Measurements from ENCODE around the gene DOCK1. TPM values are rescaled to one million over a fixed set of nuclear protein-coding genes. Genes with fewer than 3 reads are reported as not detected.

DOCK1 gene
- total RNA-seq, 1 experiment from 2014 or later: 82.2 TPM

DNA sequence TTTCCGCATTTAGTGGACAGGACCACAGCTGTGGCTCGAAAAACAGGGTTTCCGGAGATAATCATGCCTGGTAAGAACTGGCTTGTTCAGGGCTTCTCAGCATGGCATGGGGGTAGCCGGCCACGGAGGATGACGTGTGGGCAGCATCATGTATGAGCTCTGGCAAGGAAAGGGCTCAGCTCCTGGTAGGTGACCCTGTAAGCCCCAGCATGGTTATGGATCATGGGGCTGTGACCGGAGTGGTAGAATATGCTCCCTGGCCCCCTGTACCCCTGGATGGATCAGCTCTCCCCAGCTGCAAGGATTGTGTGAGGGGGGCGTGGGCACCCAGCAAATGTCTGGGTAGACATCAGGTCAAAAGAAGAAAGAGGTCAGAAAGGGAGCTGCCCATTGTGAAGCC, 113.5 kb downstream of the DOCK1 start:
- no TSS peak for BruUV-seq (replicated peaks)
- TF ChIP-seq, protein P1, sequence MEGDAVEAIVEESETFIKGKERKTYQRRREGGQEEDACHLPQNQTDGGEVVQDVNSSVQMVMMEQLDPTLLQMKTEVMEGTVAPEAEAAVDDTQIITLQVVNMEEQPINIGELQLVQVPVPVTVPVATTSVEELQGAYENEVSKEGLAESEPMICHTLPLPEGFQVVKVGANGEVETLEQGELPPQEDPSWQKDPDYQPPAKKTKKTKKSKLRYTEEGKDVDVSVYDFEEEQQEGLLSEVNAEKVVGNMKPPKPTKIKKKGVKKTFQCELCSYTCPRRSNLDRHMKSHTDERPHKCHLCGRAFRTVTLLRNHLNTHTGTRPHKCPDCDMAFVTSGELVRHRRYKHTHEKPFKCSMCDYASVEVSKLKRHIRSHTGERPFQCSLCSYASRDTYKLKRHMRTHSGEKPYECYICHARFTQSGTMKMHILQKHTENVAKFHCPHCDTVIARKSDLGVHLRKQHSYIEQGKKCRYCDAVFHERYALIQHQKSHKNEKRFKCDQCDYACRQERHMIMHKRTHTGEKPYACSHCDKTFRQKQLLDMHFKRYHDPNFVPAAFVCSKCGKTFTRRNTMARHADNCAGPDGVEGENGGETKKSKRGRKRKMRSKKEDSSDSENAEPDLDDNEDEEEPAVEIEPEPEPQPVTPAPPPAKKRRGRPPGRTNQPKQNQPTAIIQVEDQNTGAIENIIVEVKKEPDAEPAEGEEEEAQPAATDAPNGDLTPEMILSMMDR (IDR thresholded peaks at IDR 0.05; ENCODE audit: insufficient read depth in 1 of 2, low read depth in 1 of 2, low read length in 1 of 2, severe bottlenecking in 1 of 2, unreplicated experiment in 1 of 2): no peak

DNA sequence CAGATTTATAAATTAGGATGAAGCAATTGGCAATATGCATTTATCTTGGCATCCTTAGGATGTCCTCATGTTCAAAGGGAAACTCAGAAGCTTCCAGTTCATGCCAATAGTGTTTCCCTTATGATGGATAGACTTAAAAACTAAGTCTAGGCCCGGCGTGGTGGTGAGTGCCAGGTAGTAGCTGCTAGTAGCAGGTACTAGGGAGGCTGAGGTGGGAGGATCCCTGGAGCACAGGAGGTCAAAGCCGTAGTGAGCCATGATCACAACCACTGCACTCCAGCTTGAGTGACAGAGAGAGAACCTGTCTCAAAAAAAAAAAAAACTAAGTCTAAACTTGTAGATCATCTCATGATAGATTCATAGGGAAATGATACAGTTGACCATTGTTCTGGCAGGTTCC, 115.0 kb downstream of the DOCK1 start:
- H3K36me3 Mint-ChIP-seq (ENCODE audit: insufficient read depth, unreplicated experiment): peaks cover 23% of the 10 kb centered on the region
- Histone ChIP-seq H3K4me1 (no peaks in the 10 kb centered on the region), H3K27me3 (replicated peaks; ENCODE audit: control insufficient read depth, insufficient read depth, low read length) (no peaks in the 10 kb centered on the region), H3K36me3 (ENCODE audit: control insufficient read depth, insufficient read depth, low read length) (peaks cover 5% of the 10 kb centered on the region), H3K9me3 (no peaks in the 10 kb centered on the region), H3K4me3 (ENCODE audit: low read depth, low read length) (no peak overlapping the region)
- TF ChIP-seq, protein P1 (IDR thresholded peaks at IDR 0.05; ENCODE audit: insufficient read depth in 1 of 2, low read depth in 1 of 2, low read length in 1 of 2, severe bottlenecking in 1 of 2, unreplicated experiment in 1 of 2): no peak
- ChIA-PET CTCF (no interaction called here), POLR2A (no interaction called here)
- no TSS peak for BruUV-seq (replicated peaks)
- intact Hi-C loops (cut with micrococcal nuclease; ENCODE audit: unreplicated experiment): no loop called here
- H3K9me3 Mint-ChIP-seq (ENCODE audit: unreplicated experiment): no peaks in the 10 kb centered on the region
- no peaks in the 10 kb centered on the region for H3K27me3 Mint-ChIP-seq (ENCODE audit: insufficient read depth, unreplicated experiment)
- no peaks in the 10 kb centered on the region for H3K4me1 Mint-ChIP-seq (ENCODE audit: low read depth, unreplicated experiment)
- no peak overlapping the region for H3K4me3 Mint-ChIP-seq (ENCODE audit: unreplicated experiment)
- H3K27ac Mint-ChIP-seq (ENCODE audit: unreplicated experiment): no peak overlapping the region
- DNase-seq: no peak

More for the DNA sequence above, 113.5 kb downstream of the DOCK1 start:
- H3K27me3 Mint-ChIP-seq (ENCODE audit: insufficient read depth, unreplicated experiment): no peaks in the 10 kb centered on the region
- DNase-seq: no peak
- H3K9me3 Mint-ChIP-seq (ENCODE audit: unreplicated experiment): no peaks in the 10 kb centered on the region
- peaks cover 5% of the 10 kb centered on the region for H3K36me3 ChIP-seq (ENCODE audit: control insufficient read depth, insufficient read depth, low read length)
- peaks cover 10% of the 10 kb centered on the region for H3K36me3 Mint-ChIP-seq (ENCODE audit: insufficient read depth, unreplicated experiment)
- intact Hi-C loops (cut with micrococcal nuclease; ENCODE audit: unreplicated experiment): no loop called here
- ChIA-PET POLR2A (no interaction called here), CTCF (no interaction called here)
- no peaks in the 10 kb centered on the region for H3K27me3 ChIP-seq (replicated peaks; ENCODE audit: control insufficient read depth, insufficient read depth, low read length)
- no peak overlapping the region for H3K4me3 ChIP-seq (ENCODE audit: low read depth, low read length)
- no peak overlapping the region for H3K27ac Mint-ChIP-seq (ENCODE audit: unreplicated experiment)
- no peaks in the 10 kb centered on the region for H3K4me1 Mint-ChIP-seq (ENCODE audit: low read depth, unreplicated experiment)
- H3K4me1 ChIP-seq: no peaks in the 10 kb centered on the region
- H3K4me3 Mint-ChIP-seq (ENCODE audit: unreplicated experiment): no peak overlapping the region
- no peaks in the 10 kb centered on the region for H3K9me3 ChIP-seq

DNA sequence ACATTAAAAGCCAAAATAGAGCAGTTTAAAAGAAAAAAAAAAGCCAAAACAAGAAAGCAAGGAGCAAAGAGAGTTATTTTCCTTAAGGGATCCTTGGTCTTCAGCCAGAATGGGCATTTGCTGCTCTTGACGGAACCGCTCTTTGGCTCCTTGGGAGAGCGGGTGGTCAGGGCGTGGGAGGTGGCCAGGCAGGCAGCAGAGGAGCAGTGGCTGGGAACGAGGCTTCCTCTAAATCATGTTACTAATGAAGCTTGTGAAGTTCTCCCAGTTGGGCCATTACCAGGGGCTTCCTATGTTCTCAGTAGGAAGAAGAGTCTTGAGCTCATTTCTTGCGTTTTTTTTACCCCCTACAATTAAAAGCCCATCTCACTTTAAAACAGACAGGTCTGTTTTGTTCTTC, 116.6 kb downstream of the DOCK1 start:
- no peak for DNase-seq
- POLR2A ChIA-PET: no interaction called here
- Mint-ChIP-seq H3K4me3 (ENCODE audit: unreplicated experiment) (no peak overlapping the region), H3K36me3 (ENCODE audit: insufficient read depth, unreplicated experiment) (peaks cover 31% of the 10 kb centered on the region), H3K27ac (ENCODE audit: unreplicated experiment) (no peak overlapping the region), H3K9me3 (ENCODE audit: unreplicated experiment) (no peaks in the 10 kb centered on the region), H3K27me3 (ENCODE audit: insufficient read depth, unreplicated experiment) (no peaks in the 10 kb centered on the region), H3K4me1 (ENCODE audit: low read depth, unreplicated experiment) (no peaks in the 10 kb centered on the region)
- H3K4me1 ChIP-seq: no peaks in the 10 kb centered on the region
- H3K36me3 ChIP-seq (ENCODE audit: control insufficient read depth, insufficient read depth, low read length): peaks cover 5% of the 10 kb centered on the region
- no TSS peak for BruUV-seq (replicated peaks)
- TF ChIP-seq, protein P1 (IDR thresholded peaks at IDR 0.05; ENCODE audit: insufficient read depth in 1 of 2, low read depth in 1 of 2, low read length in 1 of 2, severe bottlenecking in 1 of 2, unreplicated experiment in 1 of 2): no peak
- H3K4me3 ChIP-seq (ENCODE audit: low read depth, low read length): no peak overlapping the region
- no peaks in the 10 kb centered on the region for H3K27me3 ChIP-seq (replicated peaks; ENCODE audit: control insufficient read depth, insufficient read depth, low read length)
- H3K9me3 ChIP-seq: no peaks in the 10 kb centered on the region
- intact Hi-C loops (cut with micrococcal nuclease; ENCODE audit: unreplicated experiment): no loop called here
- CTCF ChIA-PET: no interaction called here
